ENCODE results near the gene TXNRD2. TPM values are rescaled to one million over a fixed set of nuclear protein-coding genes. Genes with fewer than 3 reads are reported as not detected.

The TXNRD2 gene
- total and polyA plus RNA-seq, 10 of the 15 experiments (the other 5 are each of a cell fraction or from before 2014, with no cell fraction given), result 1.6 to 26.0 (median 13.9) TPM

DNA sequence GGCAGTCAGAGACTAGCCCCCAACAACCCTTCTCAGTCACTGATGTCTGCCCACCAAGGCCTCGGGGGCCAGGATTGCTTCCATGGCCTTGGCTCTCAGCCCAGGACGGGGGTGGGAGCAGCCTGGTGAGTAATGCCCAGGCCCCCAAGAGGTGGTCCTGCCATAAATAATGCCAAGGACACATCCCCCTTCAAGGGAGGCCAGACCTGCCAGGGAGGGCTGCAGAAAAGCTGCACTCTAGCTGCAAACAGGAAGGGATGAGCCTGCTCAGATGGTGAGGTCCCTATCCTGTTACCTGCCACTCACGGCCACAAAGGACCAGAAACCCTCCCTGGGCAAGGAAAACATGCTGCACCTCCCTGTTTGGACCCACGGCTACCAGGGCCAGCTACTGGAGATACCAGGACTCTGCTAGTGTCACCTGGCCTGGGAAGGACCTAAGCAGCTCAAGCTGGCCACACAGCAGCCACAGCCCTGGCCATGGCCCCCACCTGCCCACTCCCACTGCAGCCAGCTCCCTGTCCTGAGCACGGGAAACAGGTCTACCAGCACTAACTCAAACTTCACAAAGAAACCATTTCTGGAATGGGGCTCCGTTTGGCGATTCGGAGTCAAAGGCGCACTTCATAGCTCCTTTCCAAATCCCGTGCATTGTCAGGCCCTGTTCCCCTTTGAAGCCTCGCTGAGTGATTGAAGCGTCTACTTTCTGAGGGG lies 99.1 kb downstream of the TXNRD2 start (continued):
- TF ChIP-seq NR2C2 (IDR thresholded peaks at IDR 0.05; ENCODE audit: borderline replicate concordance, control insufficient read depth, insufficient read length, low read depth), result no peak
- no peak for TF ChIP-seq SIN3A (IDR thresholded peaks at IDR 0.05; ENCODE audit: low read depth, low read length)

DNA sequence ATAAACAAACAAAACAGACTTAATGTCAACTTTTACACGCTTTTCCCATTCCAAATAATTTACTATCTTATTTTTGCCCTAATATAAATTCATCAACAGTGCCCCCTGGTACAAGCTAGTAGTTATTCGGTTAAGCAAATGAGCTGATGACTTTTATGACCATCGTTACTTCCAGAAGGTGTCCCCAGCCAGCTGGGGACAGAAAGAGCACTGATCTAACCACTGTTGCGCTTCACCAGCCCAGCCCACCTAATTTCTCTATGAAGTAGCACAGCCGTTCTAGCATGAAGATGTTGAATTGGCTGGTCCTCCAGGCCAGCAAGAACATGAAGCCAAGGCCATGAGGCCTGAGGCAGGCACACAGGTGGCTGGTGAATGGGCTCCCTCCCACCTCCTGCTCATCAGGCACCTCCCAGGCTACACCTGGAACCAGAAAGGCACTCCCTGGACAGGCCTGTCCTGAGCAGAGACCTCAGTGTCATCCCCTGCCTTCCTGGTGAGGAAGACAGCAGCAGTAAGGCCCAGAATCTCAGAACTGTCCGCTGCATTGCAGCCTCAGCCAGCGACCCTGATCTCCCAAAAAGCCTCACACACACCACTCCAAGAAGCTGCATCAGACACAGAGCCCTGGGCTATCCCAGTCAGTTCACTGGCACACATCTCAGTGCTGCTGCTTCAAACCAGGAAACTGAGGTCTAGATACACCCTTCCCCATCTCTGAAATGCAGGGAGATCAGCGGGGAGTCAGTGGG lies 99.8 kb downstream of the TXNRD2 start:
- Histone ChIP-seq H3K9me3 (replicated peaks; ENCODE audit: control insufficient read depth, insufficient read depth, low read length) (no peaks in the 10 kb centered on the region), H4K20me1 (ENCODE audit: control insufficient read depth, insufficient read depth) (no peaks in the 10 kb centered on the region), H2AFZ (ENCODE audit: control insufficient read depth, low read depth, low read length) (no peak overlapping the region), H3K27ac (ENCODE audit: control insufficient read depth, insufficient read depth) (no peak overlapping the region), H3K36me3 (ENCODE audit: control insufficient read depth in 2 of 2, insufficient read depth in 2 of 2, low read length in 1 of 2) (no peaks in the 10 kb centered on the region), H3K4me2 (ENCODE audit: control insufficient read depth, insufficient read depth) (no peak overlapping the region; the same call in 1 of the 2 replicates), H3K79me2 (ENCODE audit: control insufficient read depth, insufficient read depth, low read length) (no peaks in the 10 kb centered on the region), H3K4me3 (no peak overlapping the region), H3K27me3 (replicated peaks in 1 of 2; ENCODE audit: control insufficient read depth in 2 of 2, insufficient read depth in 2 of 2, low read length in 1 of 2) (no peaks in the 10 kb centered on the region), H3K4me1 (ENCODE audit: control insufficient read depth, insufficient read depth, low read length) (no peaks in the 10 kb centered on the region; the same call in none of the 2 replicates), H3K9ac (ENCODE audit: control insufficient read depth, insufficient read depth, low read length) (no peak overlapping the region)
- no peak for DNase-seq (ENCODE audit: low read depth, low spot score)
- peak; percentile 74 for ATAC-seq
- 43% methylated on average over 7 of the region's 8 CpGs for WGBS (ENCODE audit: insufficient coverage, insufficient replicate concordance, low lambda C conversion rate, missing lambda C conversion rate)
- POLR2A ChIA-PET, result no interaction called here
- FAIRE-seq, result no peak
- TF ChIP-seq GABPA (IDR thresholded peaks at IDR 0.05; ENCODE audit: low read depth) (no peak), RAD21 (IDR thresholded peaks at IDR 0.05; ENCODE audit: insufficient read depth, low read depth, low read length) (peak; percentile 37; the same call in 1 of the 2 replicates)
- SMC1A ChIA-PET (ENCODE audit: uncharacterized antibody, unreplicated experiment), result interaction anchor here (0.9 kb wide), 1 partner anchor 69 kb away, joined by 3 read pairs; no protein-coding TSS in a partner anchor
- intact Hi-C loops (cut with micrococcal nuclease; ENCODE audit: unreplicated experiment) (no loop called here), in situ Hi-C loops (cut with MboI) (no loop called here)
- no TSS peak for BruUV-seq (replicated peaks)
- RAD21 ChIA-PET (ENCODE audit: unreplicated experiment), result interaction anchor here (0.6 to 0.9 kb wide), 3 partner anchors 68 to 111 kb away, joined by 3 to 4 read pairs (median 4); no protein-coding TSS in a partner anchor
- CTCF ChIA-PET, result interaction anchor here (0.7 to 0.9 kb wide), 3 partner anchors 10 to 69 kb away, joined by 3 to 5 read pairs (median 5); no protein-coding TSS in a partner anchor
